HG02678 (cell line): Measurements from ENCODE around the gene TCERG1L.

Source experiments
- ATAC-seq: cut with Tn5 transposase; IDR thresholded peaks from one replicate; pipeline ENCODE4 v1.9.1; 2021; ENCODE audit warnings: mild to moderate bottlenecking, moderate library complexity; ENCODE audit not compliant: unreplicated experiment

TCERG1L gene

DNA sequence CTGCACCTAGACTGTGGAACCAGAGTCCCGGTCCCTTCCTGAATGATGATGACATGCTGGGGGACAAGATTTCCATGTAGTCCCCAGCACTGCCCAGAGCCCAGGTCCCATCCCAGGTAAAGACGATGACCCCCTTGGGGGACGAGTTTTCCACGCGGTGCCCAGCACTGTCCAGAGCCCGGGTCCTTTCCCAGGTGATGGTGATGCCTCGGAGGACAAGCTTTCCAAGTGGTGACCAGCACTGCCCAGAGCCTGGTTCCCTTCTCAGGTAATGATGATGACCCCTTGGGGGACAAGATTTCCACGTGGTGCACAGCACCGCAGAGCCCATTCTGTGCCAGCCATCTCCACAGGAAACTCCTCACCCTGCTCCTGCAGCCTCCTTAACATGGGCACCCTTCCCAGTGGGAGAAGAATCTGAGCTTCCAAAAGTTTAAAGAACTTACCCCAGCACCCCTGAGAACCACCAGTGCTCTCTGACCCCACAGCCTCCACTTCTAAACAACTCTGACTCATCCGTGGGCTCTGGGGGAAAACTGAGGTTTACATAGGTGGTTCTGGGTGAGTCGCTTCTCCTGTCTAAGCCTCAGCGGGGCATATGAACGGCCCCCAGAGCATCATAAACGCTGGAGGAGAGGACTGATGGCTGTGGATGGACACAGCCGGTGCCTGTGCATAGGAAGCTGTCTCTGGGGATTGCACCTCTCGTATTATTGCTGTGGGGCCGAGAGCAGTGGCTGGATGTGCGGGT, 233.2 kb downstream of the TCERG1L start:
- ATAC-seq: no peak

DNA sequence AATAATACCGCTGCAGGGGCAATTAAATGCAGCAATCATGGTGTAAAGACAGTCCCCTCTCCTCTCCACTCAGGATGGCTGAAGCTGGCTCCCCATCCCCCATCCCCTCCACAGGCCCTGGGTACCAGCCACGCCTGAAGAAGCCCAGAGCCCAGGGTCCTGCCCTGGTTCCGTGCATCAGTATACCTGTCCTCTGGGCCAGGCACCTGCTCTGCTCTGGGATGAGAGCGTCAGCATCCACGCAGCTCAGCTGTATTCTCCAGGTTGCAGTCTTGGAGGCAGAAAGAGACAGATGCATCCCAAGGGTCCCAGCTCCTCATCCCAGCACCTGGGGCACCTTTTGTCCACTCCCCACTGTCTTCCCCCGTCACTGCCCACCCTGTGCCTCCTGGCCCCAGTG, 233.8 kb downstream of the TCERG1L start:
- ATAC-seq: no peak

DNA sequence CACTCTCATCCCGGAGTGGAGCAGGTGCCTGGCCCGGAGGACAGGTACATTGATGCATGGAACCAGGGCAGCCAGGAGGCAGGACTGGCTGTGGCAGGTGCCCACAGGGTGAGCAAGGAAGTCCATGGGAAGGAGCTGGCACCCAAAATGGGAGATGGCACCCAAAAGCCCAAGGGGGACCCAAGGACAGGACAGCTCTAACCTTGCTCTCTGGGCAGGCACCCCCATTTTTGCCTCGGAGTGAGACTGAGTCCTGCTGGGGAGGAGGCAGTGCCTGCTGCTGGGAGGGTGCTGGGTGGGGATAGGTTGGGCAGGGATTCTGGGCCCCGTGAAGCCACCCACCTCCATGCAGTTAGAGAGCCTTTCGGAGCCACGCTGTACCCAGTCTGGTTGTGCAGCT, 234.5 kb downstream of the TCERG1L start:
- ATAC-seq: no peak

DNA sequence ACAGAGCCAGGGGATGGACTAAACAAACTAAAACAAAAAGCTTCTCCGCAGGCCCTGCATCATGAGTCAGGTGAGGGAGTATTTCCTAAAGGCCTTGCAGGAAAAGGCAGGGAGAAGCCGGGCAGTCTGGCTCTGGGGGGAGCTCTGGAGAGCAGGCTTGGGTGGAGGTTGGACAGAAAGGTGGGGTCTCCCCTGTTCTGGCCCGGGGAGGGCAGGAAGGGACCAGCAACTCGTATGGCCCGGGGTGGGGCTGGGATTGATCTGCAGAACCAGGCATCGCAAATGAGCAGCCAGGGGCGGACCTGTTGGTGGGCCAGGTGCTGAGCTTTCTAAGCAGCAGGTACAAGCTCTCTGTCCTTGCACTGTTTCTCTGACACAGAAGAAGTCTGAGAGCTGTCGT, 235.2 kb downstream of the TCERG1L start:
- ATAC-seq: no peak

DNA sequence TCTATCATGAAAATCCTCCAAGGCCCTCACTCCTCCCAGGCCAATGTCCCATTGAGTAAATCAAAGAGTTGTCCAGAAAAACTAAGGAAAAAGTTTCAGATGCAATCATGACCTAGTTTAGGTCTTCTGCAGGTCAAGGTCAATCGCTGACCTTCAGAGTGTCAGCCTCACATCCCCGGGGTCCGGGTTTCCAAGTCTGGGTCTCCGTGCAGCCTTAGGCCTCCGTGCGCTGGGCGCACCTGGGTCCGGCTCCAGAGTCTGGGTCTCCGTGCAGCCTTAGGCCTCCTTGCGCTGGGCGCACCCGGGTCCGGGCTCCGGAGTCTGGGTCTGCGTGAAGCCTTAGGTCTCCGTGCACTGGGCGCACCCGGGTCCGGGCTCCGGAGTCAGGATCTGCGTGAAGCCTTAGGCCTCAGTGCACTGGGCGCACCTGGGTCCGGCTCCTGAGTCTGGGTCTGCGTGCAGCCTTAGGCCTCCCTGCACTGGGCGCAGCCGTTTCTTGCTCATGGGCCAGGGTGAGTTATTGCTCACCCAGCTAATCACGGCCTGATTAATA, 236.2 kb downstream of the TCERG1L start:
- no peak for ATAC-seq

DNA sequence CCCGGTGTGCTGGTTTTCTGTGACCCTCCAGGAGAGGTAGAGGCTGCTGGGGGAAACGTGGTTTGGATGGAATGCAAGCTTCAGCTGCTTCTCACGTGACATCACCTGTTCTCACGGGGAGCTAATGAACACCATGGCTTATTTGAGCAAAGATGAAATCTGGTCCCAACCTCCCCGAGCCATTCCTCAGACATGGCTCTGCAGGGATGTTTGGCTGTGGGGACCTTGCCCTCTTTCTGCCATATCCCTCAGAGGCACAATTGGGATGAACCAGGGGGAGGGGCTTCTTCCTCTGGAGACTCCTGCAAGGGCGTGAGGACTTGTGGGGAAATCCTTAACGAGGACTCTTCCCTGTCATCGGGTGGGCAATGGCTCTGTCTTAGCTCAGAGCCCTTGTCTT, 236.8 kb downstream of the TCERG1L start:
- no peak for ATAC-seq

DNA sequence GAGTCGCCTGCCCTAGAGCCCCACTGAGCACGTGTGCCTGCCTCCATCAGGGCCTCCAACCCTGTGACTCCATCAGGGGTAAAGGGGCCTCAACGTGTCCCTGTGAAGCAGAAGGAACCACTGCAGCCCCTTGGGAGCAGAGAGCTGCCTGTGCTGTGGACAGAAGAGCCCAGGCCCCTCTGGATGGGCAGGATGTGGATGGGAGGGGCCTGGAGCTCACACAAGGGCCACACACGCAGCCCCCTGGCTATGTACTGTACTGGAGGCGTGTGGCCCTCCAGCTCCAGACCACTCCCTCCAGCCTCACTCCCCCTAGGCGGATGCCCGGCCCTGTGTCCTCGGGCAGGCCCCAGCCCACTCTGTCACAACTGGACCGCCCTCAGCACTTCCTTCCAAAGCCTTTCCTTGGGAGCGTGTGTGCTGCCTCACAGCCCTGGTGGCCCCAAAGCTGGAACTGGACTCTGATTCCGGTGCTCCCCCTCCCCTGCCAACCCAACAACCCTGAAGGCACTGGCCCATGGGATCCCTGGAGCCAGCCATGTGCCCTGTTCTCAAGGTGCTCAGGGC, 238.0 kb downstream of the TCERG1L start:
- no peak for ATAC-seq

DNA sequence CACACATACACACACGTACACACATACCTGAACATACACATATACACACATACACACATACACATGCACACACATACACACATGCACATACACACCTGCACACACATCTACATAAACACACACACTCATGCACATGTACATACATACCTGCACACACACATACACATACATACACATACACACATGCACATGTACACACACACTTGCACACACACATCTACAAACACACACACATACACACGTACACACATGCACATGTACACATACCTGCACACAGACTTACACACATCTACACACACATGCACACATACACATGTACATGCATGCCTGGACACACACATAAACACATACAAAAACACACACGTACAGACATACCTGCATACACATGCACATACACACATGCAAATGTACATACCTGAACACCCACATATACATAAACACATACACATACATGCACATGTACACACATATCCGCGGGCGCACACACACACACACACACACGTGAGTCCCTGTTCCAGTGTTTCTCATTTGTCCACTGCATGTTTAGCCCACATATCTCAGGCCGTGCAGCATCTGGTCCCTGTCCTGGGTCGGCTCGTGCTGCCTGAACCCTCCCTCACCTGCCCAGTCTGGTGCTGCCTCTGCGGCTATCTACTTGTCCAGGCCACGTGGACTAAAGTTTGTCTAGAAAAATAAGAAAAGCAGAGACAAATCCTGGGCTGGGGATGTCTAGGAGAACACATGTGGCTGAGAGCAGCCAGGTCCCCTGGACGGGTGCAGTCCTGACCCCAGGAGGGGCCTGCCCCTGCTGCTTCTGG, 238.7 kb downstream of the TCERG1L start:
- ATAC-seq: no peak

DNA sequence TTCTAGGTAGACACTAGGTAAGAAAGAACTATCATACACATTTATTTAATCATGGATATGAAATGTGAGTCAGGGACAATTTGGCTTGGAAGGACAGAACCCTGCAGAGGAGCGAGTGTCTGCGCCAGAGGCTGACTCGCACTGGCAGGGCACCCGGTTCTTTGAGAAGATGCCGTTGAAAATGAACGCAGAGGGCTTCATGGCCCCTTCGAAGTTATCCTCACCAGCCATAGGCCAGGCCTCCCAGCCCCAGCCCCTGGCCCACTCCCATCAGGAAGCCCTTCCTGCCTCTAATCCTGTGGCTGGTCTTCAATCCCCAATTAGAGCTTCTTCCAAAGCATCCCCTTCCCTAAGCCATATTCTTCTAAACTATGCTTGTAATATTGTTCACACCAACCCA, 239.8 kb downstream of the TCERG1L start:
- ATAC-seq: no peak

DNA sequence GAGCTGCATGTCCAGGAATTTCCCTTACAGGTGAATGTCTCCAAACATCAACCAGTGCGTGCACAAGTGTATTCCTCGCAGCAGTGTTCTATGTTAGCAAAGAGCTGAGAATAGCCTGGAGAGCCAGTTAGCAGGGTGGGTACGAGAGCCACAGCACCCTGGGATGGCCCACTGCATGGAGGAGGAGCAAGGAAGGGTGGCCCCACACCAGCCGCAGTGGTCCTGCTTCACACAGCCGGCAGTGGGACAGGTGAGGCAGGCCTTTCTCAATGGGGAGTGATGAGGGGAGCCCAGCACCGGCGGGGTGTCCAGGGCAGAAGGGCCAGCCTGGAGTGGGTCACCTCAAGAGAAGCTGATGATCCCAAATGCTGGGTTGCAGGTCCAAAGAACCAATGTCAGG, 240.7 kb downstream of the TCERG1L start:
- no peak for ATAC-seq

DNA sequence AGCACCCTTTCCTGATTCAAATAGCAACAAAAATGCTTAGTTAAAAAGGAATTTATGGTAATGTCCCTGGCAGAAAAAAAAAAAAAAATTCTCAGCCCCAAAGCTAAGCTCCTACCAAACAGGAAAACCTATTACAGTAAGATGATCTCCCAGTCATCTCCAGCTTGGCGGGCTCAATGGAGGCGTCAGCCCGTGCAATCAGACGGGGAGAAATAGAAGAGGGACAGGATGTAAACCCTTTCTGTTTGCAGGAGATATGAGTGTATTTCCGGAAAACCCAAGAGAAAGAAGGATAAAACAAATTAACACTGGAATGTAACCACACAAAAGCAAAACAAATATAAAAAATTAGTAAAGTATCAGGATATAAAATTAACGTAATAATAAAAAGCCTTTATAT, 242.8 kb downstream of the TCERG1L start:
- ATAC-seq: no peak

DNA sequence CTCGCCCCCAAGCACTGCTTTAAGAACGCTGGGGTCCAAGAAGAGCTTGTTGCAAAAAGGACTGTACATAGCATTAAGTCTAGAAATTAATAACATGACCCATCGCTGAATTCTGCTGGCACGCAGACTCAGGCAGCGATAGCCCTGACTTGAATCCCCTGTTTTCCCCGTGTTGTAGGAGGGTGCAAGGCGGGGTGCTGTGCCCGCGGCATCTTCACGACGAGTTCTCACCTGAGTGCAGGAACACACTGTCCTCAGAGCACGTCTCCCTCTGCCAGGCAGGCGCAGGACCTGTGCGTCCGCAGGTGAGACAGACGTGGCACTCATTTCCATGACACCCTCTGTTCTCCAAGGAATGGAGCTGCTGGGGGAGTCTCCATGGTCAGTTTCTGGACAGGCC, 243.2 kb downstream of the TCERG1L start:
- no peak for ATAC-seq

DNA sequence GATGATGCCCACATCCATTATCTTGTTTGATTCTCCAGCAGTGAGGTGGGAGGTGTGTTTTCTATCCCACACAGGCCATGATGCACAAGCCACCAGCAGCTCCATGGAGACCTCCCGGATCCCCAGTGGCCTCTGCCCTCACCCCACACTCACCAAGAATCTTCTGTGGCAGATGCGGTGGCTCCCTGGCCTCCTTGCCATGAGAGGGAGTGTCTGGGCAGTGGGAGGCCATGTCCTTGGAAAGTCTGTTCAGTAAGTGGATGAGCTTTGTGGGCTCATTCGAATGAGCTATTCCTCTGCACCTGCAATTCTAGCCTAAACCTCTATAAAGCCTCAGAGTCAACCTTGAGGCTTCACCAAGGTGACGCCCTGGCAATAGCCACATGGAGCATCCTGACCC, 243.8 kb downstream of the TCERG1L start:
- ATAC-seq: no peak

DNA sequence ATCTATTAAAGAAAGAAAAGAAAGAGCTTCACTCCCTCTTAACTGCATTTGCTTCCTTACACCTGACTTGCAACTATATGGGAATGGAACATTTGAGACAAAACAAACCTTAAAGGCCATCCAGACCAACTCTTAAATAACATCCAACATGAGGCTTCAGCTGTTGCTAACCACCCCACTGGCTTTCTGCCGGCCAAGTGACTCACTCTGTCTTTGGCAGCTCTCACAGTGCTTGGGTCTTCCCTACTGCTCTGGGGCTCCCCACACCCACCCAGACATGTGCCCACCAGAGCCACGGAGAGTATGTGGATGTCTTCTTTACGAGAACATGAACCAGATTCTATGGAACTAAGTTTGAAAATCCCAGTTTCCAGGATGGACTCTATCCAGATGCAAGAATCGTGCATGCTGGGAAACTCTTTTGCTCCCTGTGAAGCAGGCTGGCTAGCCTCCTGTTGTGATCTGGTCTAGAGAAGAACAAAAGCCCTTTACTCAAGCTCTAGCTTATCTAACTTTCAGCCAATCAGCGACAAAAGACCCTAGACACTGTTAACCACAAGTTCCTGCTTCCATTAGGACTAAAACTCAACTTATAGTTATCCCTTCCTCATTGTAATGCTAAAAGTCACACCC, 245.7 kb downstream of the TCERG1L start:
- ATAC-seq: no peak

DNA sequence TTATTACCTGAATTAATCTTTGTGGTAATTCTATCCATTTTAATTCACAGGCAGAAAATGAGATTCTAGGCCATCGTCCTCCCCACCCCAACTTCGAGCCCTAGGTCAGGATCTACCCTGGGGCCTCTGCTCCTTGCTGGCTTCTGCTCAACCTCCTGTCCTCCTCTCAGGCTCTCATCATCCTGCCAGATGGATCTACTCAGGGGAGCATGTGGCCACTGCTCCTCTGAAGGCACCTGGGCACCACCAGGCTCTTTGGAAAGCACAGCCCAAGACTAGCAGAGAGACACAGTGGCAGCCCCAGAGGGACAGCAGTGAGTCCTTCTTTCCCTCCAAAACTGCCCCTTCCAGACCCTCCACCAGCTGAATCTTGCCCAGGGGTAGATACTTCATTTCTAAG, 248.2 kb downstream of the TCERG1L start:
- ATAC-seq: no peak

DNA sequence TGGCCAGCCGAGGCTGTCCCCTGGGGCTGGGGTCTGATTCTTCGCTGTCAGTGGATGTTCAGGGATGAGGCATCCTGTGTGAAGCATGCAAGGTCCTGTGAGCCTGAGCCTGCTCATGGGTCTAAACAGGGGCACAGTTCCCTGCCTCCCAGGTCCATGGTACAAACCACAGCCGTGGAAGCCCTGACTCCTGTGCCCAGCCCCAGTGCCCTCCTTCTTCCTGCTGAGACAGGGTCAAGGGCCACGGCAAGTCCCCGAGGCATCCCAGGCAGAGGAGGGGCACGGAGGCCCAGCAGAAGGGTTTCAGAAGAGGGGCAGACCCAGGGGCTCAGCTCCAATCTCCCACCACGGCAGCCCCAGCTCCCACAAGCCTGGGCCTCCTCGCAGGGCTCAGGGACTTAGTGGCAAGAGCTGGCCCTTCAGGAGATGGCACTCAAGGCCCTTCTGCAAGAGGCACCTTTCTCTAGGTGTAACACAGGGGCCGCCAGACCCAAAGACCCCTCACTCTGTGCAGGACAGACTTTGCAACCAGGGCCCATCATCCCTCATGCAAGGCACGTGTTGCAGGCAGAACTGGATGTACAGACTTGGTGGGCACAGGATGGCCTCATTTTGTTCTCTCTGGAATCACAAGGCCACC, 248.8 kb downstream of the TCERG1L start:
- ATAC-seq: no peak

DNA sequence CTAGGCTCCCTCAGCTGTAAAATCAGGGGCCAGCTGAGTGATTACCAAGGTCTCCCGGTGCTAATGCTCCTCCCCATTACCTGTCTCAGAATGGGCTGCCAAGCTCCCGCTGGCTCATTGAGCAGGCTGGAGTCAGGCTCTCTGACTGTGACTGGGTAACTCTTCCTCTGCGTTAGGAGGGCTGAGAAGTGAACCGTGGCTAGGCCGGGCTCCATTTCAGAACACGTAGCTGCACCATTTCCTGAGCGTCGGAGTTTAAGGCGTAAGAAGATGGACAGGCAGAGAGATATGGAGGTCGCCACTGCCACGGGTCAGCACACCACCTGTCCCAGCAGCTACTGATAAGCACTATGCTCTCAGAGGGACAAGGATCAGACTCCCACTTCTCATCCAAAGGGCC, 250.3 kb downstream of the TCERG1L start:
- no peak for ATAC-seq

DNA sequence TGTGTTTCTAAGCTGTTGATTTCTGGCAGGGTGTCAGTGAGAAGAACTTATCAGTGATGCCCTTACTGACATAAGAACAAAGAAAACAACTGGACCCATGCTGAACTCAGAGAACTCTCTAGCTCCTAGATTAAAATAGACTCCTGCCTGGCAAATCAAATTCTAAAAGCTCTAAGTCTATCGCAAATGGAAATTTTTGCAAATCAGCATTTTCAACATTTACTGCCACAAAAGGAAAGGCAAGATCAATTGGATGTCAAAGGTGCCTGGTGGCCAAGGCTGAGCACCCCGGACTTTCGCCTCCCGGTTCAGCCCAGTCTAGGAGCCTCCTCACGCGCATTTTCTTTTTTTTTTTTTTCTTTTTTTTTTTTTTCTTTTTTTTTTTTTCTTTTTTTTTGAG, 251.6 kb downstream of the TCERG1L start:
- ATAC-seq: no peak

DNA sequence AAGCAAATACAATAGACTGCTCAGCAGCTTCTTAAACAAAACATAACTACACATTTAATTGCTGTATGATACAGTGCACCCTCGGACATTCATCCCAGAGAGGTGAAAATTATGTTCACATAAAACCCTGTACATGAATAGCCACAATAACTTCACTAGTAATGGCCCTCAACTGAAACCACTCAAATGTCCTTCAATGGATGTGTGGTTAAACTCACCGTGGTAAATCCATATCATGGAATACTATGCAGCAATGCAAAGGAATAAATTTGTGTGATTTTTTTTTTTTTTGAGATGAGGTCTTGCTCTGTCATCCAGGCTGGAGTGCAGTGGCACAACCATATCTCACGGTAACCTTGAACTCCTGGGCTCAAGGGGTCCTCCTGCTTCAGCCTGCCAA, 252.7 kb downstream of the TCERG1L start:
- no peak for ATAC-seq

DNA sequence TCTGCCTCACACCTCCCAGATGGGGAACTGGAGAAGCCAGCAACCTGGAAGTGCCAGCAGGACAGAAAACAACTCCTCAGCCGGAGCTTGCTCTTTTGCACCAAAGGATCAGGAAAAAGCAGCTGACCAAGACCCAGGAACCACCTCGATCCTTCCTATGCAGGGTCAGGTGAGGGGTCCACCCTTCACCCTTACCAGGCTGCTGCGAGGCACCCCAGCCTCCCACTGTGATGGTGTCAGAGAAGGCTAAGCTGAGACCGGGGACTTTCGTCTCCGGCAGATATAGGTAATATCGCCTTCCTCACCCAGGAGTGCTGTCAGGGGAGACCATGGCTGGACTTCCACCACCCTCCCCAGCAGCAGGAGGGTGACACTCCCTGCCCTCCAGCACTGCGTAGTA, 254.7 kb downstream of the TCERG1L start:
- ATAC-seq: no peak

DNA sequence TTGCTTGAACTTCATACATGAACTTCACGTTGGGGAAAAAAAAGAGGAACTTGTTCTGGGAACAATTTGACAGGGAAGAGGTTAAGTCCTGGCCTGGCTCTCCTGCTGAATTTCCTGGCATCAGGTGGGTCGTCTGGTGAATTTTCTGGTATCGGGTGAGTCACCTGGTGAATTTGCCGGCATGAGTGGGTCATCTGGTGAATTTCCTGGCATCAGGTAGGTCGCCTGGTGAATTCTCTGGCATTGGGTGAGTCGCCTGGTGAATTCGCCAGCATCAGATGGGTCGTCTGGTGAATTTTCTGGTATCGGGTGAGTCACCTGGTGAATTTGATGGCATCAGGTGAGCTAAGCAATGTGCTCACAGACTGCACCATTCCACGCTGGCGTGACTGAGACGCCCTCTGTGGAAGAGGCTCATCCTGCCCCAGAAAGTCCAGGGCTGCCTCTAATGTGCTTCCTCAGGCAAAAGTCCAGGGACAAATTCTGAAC, 255.4 kb downstream of the TCERG1L start:
- ATAC-seq: no peak
